AG09309 (cell line): Measurements from ENCODE around the gene ILKAP.

Source experiments
- DNase-seq: peaks from one replicate; pipeline ENCODE4 v3.0.0-alpha.2; 2010; ENCODE audit warnings: low read depth
- H3K4me3 ChIP-seq: 2 replicates; pipeline ENCODE4 v1.5.1; 2011; ENCODE audit warnings: mild to moderate bottlenecking, low read depth, low read length, moderate library complexity; ENCODE audit not compliant: control insufficient read depth
- TF ChIP-seq, protein P1 (sequence below): IDR thresholded peaks from 2 replicates; pipeline ENCODE4 v1.5.1; 2011; ENCODE audit warnings: mild to moderate bottlenecking, low read depth, low read length, inconsistent platforms; ENCODE audit not compliant: insufficient read depth, control insufficient read depth; ENCODE audit errors: missing control alignments

The ILKAP gene

DNA sequence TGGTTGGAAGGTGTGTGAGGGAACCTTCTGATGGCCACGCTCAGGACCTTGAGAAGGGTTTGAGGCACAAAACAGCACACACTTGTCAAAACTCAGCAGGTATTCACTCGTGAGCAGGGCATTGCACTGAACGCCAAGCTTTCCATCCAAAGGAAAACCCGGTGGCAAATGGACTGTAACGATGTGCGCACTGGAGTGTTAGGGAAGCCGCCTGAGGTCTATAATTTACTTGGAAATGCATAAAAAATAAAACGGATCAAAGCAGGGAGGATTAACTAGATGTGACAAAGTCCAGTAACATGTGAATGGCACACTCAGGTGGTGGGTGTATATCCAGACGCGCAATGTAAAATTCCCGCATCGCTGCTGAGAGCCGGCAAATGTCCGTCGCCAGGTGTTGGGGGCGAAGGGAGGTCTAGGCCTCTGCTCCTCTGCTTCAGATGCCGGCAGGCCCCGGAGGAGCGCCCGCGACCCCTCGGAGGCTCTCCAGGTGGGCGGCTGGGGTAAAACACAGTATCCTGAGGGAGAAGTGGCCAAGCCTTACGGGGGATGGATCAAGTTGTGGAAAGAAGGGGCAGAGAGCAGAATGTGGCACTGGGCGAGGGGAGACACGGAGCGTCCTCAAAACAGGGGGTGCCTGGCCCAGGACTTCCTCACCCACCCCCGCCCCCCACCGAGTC is 21.0 kb upstream of the ILKAP start:
- H3K4me3 ChIP-seq = no peak overlapping the region
- TF ChIP-seq, protein P1, sequence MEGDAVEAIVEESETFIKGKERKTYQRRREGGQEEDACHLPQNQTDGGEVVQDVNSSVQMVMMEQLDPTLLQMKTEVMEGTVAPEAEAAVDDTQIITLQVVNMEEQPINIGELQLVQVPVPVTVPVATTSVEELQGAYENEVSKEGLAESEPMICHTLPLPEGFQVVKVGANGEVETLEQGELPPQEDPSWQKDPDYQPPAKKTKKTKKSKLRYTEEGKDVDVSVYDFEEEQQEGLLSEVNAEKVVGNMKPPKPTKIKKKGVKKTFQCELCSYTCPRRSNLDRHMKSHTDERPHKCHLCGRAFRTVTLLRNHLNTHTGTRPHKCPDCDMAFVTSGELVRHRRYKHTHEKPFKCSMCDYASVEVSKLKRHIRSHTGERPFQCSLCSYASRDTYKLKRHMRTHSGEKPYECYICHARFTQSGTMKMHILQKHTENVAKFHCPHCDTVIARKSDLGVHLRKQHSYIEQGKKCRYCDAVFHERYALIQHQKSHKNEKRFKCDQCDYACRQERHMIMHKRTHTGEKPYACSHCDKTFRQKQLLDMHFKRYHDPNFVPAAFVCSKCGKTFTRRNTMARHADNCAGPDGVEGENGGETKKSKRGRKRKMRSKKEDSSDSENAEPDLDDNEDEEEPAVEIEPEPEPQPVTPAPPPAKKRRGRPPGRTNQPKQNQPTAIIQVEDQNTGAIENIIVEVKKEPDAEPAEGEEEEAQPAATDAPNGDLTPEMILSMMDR = no peak
- no peak for DNase-seq

DNA sequence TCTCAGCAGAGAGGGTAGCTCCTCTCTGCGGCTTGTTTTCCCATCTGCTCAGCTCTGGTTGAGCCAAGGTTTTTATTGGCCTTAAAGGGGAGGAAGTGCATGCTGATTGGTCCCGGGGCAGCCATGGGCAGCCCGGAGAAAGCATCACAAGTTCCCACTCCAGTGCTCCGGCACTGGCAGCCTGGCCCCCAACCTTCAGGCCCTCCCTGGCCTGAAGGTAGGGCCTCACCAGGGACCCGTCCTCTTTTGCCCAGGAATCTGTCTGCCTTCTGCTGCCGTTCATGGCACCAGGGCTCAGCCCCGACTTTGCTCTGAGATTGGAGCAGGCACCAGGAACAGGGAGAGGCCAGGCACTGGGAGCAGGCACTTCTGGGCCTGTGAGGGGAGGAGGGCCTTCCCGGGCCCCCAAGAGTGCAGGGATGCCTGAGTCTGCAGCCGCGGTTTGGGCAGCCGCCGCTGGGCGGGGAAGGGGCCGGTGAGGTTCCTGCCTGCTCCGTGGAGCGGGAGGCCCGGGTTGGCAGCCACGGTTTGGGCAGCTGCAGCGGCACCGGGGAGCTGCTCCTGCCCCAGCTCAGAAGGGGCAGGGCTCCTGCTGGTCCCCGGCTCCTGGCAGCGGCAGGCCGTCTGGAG is 17.5 kb upstream of the ILKAP start:
- no peak for DNase-seq
- H3K4me3 ChIP-seq = no peak overlapping the region; the same call in none of the 2 replicates
- TF ChIP-seq, protein P1 = no peak

DNA sequence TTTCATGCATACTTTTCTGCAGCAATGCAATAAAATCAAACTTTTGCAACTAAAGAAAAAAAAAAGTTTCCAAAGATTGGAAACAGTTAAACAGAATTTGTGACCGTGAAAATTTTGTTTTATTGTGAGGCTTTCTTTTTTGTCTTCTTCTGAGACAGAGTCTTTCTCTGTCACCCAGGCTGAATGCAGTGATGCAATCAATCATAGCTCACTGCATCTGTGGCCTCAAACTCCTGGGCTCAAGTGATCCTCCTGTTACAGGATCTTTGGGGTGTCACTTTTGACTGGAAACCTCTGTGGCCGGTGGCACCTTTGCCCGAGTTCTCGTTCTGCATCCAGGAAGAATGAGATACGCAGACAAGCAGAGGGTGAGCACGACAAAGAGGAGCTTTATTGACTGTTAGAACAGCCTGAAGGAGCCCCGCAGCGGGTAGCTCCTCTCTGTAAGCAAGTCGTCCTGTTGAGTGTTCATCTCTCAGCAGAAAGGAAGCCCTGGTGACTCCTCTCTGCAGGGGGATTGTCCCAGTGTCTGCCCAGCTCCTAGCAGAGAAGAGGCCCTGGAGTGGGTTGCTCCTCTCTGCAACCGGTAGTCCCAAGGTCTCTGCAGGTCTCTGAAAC is 16.9 kb upstream of the ILKAP start:
- H3K4me3 ChIP-seq = no peak overlapping the region
- TF ChIP-seq, protein P1 = no peak
- no peak for DNase-seq

DNA sequence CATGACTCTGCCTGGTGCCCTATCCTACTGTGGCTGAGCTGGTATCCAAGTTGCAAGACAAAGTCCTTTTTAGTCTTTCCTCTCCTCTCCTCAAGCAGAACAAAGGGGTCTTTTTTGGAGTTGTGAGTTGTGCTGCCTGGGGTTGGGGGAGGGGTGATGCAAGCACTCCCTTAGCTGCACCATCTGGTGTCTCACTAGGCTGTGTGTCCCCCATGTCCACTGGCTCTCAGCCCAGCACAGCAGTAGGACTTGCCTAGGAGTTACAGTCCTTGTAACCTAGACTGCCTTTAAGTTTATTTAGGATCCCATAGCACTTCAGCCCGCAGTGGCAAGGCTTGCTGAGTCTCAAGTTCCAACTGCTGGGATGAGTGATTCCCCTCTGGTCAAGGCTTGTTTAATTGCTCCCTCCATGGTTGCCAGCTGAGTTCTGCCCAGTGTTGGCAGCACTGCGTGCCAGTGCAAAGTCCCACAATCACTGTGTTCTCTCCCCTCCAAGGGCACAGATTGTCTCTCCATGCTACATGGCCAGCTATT is 13.2 kb upstream of the ILKAP start:
- DNase-seq = no peak
- no peak overlapping the region for H3K4me3 ChIP-seq
- TF ChIP-seq, protein P1 = no peak

DNA sequence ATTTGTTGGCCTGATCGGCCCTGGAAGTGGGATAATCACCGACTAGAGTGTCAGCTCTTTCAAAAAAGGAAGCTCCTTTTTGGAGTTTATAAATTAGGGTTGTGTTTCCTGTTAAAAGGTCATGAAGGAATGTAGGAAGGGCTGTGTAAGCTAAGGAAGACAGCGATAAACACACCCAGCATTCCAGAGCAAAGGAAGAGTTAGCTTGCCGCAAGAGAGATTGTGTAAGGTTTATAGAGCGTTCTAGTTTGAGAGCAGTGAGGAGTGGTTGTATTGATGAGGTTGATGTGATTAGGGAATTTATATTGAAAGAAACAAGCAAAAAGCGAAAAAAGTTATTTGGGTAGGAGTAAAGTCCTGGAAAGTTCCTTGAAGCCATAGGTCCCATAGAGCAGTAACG is 3.5 kb upstream of the ILKAP start:
- TF ChIP-seq, protein P1 = no peak

DNA sequence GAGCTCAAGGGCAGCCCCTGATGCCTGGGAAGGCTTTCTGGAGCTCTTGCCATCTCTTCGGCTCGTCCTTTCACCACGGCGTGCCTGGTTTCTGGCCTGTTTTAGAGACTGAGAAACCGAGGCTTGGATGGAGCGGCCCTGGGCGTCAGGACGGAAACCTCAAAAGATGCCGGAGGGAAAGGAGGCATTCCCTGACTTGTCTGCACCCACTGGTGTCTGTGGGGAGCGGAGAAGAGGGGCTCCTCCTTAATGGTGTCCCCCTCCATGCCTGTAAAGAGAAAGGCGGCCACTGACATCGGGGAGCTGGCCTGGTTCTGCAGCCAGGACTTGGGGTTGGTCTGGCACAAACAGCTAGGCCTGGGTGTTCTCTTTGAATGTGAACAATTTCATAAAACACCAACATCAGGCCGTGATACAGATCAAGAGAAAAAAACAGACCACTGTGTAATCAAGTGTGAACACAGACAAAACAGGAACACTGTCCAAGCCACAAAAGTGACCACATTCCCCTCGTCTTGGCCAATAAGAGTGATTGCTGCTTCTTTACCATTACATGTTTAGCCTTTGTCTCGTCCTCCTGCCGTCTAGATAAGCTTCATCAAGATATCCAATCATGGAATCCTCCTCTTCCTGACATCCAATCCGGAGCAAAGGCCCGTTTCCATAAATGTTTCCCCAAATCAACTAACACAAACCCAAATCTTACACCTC is 633 bp upstream of the ILKAP start:
- TF ChIP-seq, protein P1 = no peak
- no peak for DNase-seq
- H3K4me3 ChIP-seq = peak overlapping the region; percentile 17

More for the DNA sequence above, 3.5 kb upstream of the ILKAP start:
- DNase-seq = no peak
- no peak overlapping the region for H3K4me3 ChIP-seq
